Stimulated activated CD4-positive, alpha-beta T cell treated with anti-CD3 and anti-CD28 coated beads, Interleukin-4, amount 100 ng/mL, for 1 hour (primary cell): ENCODE data around the gene DUSP2.

ENCODE experiments used
- DNase-seq: peaks from one replicate; pipeline ENCODE4 v3.0.0-alpha.2; 2020

Gene DUSP2

DNA sequence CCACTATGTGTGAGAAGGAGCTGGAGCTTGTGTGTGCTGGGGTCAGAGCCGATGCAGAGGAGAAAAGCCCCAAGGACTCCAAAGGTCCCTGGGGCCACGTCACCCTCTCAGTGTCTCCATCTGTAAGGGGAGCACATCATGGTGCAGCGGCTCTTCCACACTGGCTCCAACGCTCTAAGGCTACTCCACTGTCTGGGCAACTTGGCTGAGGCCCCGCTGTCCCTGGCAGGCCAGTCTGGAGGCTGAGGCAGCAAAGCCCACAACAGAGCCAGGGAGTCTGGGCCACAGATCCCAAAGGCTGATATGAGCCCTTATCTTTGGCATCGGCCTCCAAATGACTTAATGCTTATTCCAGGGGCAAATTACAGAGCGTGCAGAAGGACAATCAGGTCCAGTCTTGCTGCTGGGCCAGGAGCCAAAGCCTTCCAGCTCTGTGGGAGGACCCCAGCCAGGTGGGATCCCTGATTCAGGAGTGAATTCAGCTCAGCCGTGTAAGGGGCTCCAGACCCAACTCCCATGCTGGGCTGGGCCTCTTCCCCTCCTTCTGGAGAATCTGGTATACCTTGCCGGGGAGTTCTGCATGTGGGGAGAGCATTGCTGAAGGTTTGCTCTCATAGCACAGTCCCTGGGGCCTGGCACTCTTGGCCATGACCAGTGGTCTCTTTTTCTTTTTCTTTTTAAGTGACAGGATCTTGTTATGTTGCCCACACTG, 1.8 kb upstream of the DUSP2 start:
- DNase-seq = no peak

DNA sequence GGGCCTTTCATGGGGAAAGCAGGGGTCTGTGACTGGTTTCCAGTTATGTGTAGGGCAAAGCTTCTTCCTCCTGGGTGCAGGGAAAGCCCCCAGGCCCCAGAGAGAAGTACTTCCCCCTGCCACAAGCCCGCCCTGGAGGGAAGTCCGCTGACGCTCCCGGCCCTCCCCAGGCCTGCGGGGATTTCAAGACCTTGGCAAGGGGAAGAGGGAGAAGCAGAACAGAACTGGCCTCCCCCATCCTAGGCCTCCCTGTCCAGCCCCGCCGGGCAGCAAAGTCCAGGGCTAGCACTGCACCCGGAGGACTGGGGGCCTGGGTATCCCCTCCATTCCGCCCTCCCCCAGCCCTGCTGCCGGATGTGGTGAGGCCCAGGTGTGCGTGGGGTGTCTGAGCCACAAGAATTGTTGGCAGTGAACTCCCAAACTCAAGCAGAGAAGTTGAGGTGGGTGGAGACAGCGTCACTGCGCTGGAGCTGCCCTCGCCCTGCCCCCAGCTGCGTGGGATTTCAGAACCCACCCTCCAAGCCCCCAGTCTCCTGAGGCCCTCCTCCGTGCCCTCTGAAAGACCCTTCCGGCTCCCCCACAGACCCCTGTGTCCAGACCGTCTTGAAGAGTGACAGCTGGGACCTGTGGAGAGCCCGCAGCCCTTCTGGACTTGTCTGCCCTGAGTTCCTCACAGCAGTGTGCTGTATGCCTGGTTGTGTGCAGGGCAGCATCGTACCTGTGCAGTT, 1.1 kb upstream of the DUSP2 start:
- DNase-seq = peak; percentile 88

DNA sequence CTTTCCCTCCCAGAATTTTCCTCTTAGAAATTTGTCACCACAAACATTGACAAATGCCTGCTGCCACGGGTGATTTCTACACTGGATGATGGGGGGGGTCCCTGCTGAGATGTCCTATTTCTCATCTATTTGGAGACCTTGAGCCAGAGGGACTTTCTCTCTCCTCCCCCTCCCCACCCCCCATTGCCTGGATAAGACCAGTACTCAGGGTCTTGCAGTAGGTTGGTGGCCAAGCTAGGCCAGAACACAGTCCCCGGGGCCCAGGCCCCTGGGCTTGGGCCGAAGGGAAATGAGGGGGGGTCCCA, 560 bp upstream of the DUSP2 start:
- DNase-seq = no peak

DNA sequence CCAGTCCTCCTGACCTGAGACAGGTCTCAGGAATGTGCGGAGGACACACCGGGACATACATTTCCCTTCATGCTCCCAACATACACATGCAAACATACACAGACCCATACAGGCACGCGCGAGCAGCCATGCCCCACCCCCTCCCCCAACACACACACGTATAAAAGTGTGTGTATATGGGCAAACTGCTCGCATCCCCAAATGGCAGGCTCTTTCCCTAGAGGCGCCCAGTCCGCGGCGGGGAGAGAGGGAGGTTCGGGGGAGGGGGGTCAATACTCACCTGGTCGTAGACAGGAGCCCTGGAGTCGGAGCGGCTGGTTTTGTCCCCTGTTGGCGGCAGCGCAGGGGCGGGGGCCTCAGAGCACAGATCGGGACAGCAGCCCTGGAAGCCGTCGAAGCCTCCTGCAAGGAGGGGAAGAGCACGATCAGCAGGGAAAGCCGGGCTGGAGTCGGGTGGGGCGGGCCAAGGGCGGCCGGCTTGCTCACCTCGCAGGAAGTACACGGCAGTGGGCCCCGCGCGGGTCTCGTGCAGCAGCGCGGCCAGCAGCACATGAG, 682 bp downstream of the DUSP2 start:
- peak; percentile 63 for DNase-seq

DNA sequence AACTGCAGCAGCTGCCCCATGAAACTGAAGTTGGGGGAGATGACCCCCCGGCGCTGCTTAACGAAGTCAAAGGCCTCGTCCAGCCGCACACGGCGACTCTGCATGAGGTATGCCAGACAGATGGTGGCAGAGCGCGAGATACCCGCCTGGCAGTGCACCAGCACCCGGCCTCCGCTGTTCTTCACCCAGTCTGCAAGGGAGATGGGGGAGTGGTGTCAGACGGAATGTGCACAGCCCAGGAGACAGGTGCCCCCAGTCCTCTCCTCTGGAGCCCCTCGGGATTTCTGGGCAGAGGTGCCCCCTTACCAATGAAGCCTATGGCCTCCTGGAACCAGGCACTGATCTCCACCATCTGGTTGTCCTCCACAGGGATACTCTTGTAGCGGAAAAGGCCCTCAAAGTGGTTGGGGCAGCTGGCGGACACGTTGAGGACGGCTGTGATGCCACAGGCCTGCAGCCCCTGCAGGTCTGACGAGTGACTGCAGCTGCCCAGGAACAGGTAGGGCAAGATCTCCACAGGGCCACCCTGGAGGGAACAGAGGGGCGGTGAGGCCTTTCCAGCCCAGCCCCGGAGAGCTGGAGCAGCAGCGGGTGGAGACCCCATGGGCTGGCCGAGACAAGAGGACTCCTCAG, 1.3 kb downstream of the DUSP2 start:
- DNase-seq = peak; percentile 48

DNA sequence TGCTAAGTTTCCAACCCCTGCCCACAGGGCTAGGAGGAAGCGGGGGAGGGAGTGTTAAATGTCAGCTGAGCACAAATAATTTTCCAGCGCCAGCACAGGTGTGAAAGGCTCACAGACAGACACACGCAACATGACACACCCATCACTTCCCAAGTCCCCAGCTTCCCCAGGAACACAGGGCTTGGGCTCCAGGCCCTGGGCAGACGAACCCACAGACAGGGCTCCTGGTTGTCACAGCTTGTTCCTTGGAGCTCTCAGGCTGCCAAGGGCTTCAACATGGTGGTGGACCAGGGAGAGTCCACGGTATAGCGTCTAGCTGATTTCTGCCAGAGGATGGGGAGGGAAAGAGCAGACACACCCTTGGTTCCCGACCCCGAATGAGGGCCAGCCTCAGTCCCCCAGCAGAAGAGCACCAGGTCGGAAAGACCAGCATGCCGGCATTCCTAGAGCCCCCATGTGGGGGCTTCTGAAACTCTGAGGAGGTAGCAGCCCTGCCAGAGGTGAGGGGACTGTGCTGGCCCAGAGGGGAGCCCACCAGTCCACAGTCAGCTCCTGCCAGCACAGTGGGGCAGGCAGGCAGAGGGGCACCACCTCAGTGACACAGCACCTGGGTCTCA, 1.9 kb downstream of the DUSP2 start:
- no peak for DNase-seq

DNA sequence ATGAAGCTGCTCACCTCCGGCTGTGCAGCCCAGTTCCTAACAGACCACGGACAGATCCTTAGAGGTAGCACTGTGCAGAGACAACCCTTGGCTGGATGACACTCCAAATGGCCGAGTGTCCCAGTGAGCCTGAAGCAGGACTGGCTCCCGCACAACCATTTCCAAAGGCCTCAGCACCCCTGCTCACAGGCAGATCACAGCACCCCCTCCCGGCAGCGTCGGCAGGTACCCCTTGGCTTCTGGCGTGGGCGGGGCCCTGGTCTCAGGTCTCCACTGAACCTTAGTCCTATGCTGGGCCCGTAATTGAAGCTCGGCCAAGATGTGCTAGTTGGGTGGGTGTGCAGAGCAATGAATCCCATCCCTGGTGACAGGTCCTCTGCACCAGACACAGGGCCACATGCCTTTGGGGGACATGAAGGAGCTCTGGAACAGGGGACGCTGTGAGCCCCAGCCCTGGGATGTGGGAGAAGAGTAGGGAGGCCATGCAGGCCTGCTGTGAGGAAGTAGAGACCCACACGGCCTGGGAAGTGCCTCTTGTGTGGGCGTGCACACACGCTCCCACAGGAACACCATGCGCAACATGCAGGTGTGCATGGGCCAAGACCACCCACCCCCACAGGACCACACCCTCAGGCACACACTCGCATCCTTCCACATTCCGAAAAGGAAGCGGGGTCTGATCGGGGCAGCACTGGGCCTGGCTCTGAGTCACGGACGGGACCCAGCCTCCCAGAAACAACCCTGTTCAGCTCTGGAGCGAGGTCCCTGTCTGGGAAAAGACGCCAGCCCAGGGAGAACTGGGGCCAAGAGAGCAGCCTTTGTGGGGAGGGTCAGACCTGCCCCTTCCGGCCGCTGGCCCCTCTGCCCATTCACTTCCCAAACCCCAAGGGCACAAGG, 2.8 kb downstream of the DUSP2 start:
- peak; percentile 75 for DNase-seq

DNA sequence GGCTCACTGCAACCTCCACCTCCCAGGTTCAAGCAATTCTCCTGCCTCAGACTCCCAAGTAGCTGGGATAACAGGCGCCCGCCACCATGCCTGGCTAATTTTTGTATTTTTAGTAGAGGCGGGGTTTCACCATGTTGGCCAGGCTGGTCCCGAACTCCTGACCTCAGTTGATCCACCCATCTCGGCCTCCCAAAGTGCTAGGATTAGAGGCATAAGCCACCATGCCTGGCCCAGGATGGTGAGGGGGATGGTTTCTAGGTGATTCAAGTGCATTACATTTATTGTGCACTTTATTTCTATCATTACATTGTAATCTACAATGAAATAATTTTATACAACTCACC, 3.6 kb downstream of the DUSP2 start:
- DNase-seq = peak; percentile 12

DNA sequence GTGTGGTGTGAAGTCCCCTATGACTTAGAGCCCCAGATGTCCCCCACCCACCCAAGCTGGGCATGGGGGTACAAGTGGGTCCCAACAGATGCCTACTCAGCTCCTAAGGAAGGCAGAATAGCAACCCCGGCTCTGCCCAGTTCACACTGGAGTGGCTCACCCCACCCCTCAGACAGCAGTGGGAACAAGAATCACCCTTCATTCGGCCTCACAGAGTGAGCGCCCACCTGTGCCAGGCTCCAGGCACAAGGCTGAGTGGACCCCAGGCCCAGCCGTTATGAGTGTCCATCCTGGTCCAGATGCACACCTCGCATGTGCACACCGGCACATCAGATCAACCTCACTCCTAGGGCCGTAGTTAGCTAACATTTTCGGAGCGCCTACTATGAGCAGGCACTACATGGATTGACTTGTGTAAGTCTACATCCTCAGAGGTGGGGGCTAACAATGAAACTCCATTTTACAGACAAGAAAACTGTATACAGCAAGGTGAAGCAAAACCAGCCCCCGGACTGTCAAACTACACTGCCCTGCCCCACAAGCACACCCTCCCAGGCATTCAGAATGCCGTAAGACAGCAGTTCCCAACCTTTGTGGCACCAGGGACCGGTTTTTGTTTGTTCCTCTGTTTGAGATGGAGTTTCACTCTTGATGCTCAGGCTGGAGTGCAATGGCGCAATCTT, 4.2 kb downstream of the DUSP2 start:
- peak; percentile 20 for DNase-seq

DNA sequence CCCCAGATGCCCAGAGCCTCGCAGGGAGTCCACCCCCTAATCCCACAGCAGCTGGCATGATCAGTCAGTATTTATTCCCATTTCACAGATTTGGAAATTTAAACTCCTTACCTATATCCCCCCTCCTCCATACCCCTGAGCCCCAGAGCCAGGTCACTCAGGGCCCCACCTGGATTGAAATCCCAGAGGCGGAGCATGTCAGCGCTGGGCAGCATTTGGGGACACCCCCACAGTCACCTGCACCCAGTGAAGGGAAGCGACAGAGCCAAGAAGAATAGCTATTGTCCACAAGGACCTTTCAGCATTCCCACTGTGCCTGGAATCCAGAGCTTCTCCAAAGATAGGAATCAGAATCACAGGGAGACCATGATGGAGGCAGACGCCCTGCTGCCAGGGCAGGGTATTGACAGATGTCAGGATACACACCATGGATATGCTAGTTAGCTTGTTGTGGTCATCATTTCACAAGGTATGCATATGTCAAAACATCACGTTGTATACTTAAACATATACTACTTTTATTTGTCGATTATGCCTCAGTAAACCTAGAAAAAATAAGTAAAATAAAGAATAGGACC, 6.0 kb downstream of the DUSP2 start:
- no peak for DNase-seq

DNA sequence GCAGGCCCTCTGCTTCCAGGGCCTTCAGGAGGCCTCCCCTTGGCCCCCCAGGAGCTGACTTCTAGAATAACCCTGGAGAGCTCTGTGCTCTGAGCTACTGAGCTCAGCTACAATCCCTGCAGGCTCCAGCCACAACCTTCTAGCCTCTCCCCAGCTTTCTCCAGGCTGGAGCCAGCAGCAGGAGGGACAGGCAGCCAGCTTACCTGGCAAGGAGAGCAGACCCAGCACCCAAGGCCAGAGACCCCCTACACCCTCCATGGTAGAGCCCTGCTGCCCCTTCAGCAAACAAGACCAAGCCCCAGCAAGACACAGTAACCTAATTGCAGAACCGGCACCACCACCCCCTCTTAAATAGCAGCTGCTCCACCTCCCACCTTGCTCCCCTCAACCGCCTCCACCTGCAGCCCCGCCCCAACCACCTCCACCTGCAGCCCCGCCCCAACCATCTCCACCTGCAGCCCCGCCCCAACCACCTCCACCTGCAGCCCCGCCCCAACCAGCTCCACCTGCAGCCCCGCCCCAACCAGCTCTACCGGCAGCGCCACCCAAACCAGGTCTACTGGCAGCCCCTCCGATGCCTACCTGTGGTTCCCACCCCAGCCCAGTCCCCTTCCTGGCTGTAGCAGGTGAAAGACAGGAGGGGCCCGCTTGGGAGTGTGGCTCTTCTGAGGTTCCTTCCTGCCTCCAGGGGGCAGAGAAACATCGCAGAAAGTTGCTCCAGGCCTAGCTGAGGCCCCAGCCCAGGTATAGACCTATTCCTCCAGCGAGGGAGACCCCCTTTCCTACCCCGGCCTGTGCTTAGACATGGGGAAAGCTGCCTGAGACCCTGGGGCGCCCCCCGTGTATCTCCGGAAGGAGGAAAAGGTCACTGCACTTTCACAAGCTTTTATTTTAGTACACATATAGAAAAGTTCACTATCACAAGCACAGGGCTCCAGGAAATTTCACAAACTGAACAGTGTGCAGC, 6.8 kb downstream of the DUSP2 start, which contains the start of gene ASTL:
ASTL (minus strand) TSS at position 324 of the 967 bp plus-strand sequence; CDS start at position 258, 66 bp downstream.
- DNase-seq = peak; percentile 61

DNA sequence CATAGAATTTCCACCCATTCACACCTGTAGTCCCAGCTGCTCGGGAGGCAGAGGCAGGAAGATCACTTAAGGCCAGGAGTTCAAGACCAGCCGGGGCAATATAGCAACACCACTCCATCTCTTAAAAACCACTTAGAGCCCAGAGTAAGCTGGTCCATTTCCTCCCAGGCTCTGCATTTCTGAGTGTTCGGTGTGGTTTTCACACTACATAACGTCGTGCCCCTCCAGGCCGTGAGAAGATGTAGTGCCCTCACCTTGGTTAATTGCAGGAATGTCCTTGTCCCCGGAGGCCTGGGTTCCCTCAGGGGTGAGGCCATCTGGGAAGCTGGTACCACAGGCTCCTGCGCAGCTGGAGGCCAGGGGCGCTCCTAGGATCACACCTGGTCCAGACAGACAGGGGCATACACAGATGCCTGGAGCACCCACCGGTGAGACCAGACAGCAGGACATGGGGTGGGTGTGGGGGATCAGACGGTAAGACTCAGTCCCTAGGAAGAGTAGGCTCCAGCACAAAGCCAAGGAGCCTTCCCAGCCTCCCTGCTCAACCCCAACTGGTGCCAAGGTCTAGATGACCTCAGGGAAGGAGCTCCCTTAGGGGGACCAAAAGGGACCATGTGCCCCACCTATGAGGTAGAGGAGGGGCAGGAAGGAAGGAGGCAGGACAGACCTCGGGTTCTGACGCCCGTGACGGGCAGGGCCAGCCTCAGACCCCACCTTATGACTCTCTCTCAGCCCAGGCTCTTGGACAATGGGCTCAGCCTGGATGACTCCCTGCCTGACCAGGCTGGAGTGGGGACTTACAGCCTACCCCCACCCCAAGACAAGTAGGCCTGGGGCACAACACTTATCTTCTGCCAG, 7.7 kb downstream of the DUSP2 start:
- no peak for DNase-seq

DNA sequence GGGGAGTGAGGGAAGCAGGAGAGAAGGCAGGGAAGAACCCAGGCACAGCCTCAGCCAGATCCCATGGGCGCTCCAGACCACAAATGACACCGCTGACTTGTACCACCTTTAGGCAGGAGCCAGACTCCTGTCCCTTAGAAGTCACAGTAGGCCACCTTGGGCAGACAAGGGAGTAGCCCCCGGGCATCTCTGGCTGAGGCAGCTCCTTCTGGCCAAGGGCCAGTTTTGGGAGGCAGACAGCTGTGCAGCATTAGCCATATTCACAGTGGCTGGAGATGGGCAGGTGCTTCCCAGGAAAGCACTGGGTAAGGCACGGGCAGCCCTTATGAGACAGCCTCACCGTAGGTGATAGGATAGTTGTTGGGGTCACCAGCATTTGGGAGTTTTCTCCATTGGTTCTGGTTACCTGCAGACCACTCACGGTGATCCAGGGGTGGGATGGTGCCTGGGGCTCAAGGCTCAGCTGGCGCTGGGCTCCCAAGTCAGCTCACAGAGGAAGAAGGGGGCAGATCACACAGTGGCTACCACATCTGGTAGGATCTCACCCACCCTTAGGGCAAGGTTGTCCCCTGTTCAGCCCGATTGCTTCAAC, 9.0 kb downstream of the DUSP2 start:
- DNase-seq = no peak

DNA sequence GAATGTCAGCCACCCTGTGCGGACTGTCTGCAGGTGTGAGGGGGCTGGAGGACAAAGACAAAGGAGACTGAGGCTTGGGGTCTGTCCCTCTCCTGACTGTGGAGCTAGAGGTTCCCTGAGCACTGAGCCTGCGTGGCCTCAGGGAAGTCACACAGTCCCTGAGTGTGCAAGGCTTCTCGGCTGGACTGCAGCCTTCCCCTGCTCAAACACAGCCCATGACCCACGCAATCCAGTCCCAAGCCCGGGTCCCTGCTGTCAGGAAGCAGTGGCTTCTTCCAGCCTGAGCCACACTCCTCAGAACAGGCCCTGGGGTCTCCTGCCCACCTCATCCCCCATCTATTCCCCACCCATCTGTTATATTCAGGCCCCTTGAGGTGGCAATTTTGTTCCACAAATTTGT, 9.6 kb downstream of the DUSP2 start:
- DNase-seq = no peak

DNA sequence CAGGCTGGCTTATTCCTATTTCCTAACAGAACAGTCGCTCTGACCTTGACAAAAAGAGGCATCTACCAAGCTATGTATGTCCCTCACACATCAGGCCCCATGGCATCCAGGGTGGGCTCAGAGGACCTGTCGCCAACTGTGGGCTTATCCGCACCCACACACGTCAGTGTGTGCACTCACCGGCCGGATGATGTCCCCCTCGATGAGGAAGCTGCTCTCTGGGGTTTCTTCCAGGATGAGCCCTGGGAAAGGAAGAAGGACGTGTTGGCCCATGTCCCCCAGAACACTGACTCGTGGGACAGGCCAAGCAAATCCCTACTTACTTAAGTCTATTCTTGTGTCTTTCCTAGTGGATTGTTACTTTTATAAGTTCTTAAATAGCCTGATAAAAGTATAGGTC, 10.1 kb downstream of the DUSP2 start:
- DNase-seq = no peak

DNA sequence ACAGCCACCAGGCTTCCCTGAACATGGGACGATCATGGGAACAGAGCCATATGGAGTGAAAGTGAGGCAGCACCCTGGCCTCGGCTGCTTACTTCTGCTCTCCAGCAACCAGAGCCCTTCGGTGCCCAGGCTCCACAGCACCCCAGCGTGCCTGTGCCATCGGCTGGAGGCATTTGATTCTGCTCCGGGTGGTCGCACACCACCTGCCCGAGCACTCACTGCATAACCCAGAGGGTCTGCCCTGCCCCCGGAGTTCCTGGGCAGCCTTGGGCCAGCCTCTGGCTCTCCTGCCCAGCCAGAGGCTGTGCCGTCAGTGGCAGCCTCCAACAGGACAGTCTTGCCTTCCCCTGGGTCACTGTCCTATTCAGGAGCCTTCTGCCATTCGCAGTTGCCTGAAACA, 10.8 kb downstream of the DUSP2 start:
- no peak for DNase-seq

DNA sequence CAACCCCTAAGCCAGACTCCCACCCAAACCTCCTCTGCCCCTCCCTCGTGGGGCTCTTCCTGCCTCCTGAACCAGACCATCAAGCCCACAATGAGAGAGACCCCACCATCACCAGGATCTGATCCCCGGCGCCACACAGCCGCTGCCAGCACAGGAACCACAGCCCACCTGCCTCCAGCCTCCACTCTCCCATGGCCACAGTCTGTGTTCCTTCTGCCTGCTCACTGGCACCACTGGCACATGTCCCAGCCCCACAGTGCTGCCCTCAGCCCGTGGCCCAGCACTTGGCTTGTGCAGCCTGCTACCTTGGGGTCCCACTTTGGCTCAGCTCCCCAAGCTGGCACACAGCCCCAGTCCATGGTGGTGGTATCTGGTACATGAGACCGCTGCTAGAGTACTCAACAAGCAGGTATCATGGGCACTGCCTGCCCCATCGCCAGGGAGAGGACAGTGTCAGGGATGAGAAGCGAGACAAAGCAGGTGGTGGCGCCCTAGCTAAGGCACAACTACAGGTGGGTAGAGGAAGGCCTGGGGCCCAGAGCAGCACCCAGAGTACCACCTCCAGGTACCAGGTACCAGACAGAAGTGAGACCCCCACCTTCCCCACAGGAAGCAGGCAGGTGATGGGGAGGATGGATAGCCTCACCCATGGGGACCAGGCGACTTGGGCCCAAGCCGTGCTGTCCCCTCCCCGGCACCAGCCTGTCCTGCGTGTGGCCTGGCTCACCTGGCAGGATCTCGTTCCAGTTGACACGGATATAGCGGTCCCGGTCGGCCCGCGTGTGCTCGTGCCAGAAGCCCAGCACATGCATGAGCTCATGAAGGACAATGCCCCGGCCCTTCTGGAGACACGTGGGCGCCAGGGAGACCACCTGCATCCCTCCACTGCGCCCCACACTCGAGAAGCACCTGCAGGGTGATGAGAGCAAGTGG, 13.2 kb downstream of the DUSP2 start:
- no peak for DNase-seq
